ENCODE results near the gene TP63.

Gene TP63

GRCh38 chr3:189868061-189868460 lies 236.9 kb downstream of the TP63 start:
- no peak for DNase-seq (ENCODE audit: low spot score)

GRCh38 chr3:189869165-189869564 lies 238.0 kb downstream of the TP63 start:
- no peak for DNase-seq (ENCODE audit: low spot score)

- no peak for DNase-seq (ENCODE audit: low spot score)
These were observed 240.2 kb downstream of the TP63 start for GRCh38 chr3:189871418-189871817.

GRCh38 chr3:189883113-189883753 lies 252.0 kb downstream of the TP63 start:
- no peak for DNase-seq (ENCODE audit: low spot score)

GRCh38 chr3:189890496-189890895 lies 259.3 kb downstream of the TP63 start:
- DNase-seq (ENCODE audit: low spot score): no peak

GRCh38 chr3:189896533-189896932 lies 265.3 kb downstream of the TP63 start:
- no peak for DNase-seq (ENCODE audit: low spot score)

- DNase-seq (ENCODE audit: low spot score): no peak
These were observed 266.2 kb downstream of the TP63 start for GRCh38 chr3:189897406-189897805.

- DNase-seq (ENCODE audit: low spot score): no peak
These were observed 267.5 kb downstream of the TP63 start for GRCh38 chr3:189898559-189899153.

GRCh38 chr3:189899186-189899585 lies 268.0 kb downstream of the TP63 start:
- no peak for DNase-seq (ENCODE audit: low spot score)

- DNase-seq (ENCODE audit: low spot score): no peak
These were observed 269.4 kb downstream of the TP63 start for GRCh38 chr3:189900578-189900977.

GRCh38 chr3:189901481-189901880 lies 270.3 kb downstream of the TP63 start:
- DNase-seq (ENCODE audit: low spot score): no peak

GRCh38 chr3:189902230-189903186 lies 271.3 kb downstream of the TP63 start:
- no peak for DNase-seq (ENCODE audit: low spot score)

- no peak for DNase-seq (ENCODE audit: low spot score)
These were observed 272.5 kb downstream of the TP63 start for GRCh38 chr3:189903562-189904250.

- no peak for DNase-seq (ENCODE audit: low spot score)
These were observed 276.6 kb downstream of the TP63 start for GRCh38 chr3:189907803-189908202.

GRCh38 chr3:189908646-189909045 lies 277.5 kb downstream of the TP63 start:
- DNase-seq (ENCODE audit: low spot score): peak; percentile 20

GRCh38 chr3:189909139-189909538 lies 277.9 kb downstream of the TP63 start:
- DNase-seq (ENCODE audit: low spot score): no peak

- DNase-seq (ENCODE audit: low spot score): no peak
These were observed 278.4 kb downstream of the TP63 start for GRCh38 chr3:189909573-189909972.

- DNase-seq (ENCODE audit: low spot score): no peak
These were observed 279.8 kb downstream of the TP63 start for GRCh38 chr3:189911001-189911400.

GRCh38 chr3:189914799-189915198 lies 283.6 kb downstream of the TP63 start:
- peak; percentile 56 for DNase-seq (ENCODE audit: low spot score)

- no peak for DNase-seq (ENCODE audit: low spot score)
These were observed 290.6 kb downstream of the TP63 start for GRCh38 chr3:189921770-189922169.

- DNase-seq (ENCODE audit: low spot score): no peak
These were observed 297.0 kb downstream of the TP63 start for GRCh38 chr3:189927975-189928895.
